GM23338 (cell line): ENCODE measurements around the gene MEGF6. TPM values are rescaled to one million over a fixed set of nuclear protein-coding genes. Genes with fewer than 3 reads are reported as not detected.

Experiments used
- ATAC-seq: fragments of 200-7000 bp; cut with Tn5 transposase; 3 replicates; pipeline ENCODE4 v1.9.1; 2020
- DNase-seq: peaks from one replicate; pipeline ENCODE4 v3.0.0-alpha.2; 2015; ENCODE audit warnings: low spot score
- H2AFZ ChIP-seq: fragments of 200-600 bp; sonication (generic); 2 replicates; pipeline ENCODE4 v1.8.0; 2016; ENCODE audit warnings: antibody characterized with exemption, mild to moderate bottlenecking, moderate library complexity
- H3F3A ChIP-seq: fragments of 200-600 bp; sonication (generic); replicated peaks from 2 replicates; pipeline ENCODE4 v1.8.0; 2017; ENCODE audit warnings: antibody characterized with exemption, mixed run types, low read depth
- H3K27ac ChIP-seq: fragments of 200-600 bp; sonication (generic); 2 replicates; pipeline ENCODE4 v1.6.1; 2016; ENCODE audit warnings: low read depth
- H3K27me3 ChIP-seq: fragments of 200-600 bp; sonication (generic); 2 replicates; pipeline ENCODE4 v1.8.0; 2016; ENCODE audit warnings: mild to moderate bottlenecking, mixed run types, moderate library complexity; ENCODE audit not compliant: insufficient read depth
- H3K36me3 ChIP-seq: fragments of 200-600 bp; sonication (generic); 2 replicates; pipeline ENCODE4 v1.8.0; 2016; ENCODE audit warnings: mild to moderate bottlenecking; ENCODE audit not compliant: insufficient read depth
- H3K4me1 ChIP-seq: fragments of 200-600 bp; sonication (generic); 2 replicates; pipeline ENCODE4 v1.8.0; 2016; ENCODE audit warnings: mild to moderate bottlenecking, moderate library complexity; ENCODE audit not compliant: insufficient read depth
- H3K4me2 ChIP-seq: fragments of 200-600 bp; sonication (generic); 2 replicates; pipeline ENCODE4 v1.7.1; 2017; ENCODE audit warnings: mixed run types
- H3K4me3 ChIP-seq: fragments of 200-600 bp; sonication (generic); 2 replicates; pipeline ENCODE4 v1.6.1; 2016; ENCODE audit warnings: mixed run types
- H3K79me2 ChIP-seq: fragments of 200-600 bp; sonication (generic); replicated peaks from 2 replicates; pipeline ENCODE4 v1.8.0; 2017; ENCODE audit warnings: mild to moderate bottlenecking; ENCODE audit not compliant: insufficient read depth
- H3K9me2 ChIP-seq: fragments of 200-600 bp; sonication (generic); 2 replicates; pipeline ENCODE4 v1.8.0; 2017; ENCODE audit not compliant: insufficient read depth
- H4K20me1 ChIP-seq: fragments of 200-600 bp; sonication (generic); replicated peaks from 2 replicates; pipeline ENCODE4 v1.8.0; 2017; ENCODE audit warnings: mild to moderate bottlenecking; ENCODE audit not compliant: insufficient read depth
- H3K27ac Mint-ChIP-seq: 2 replicates; pipeline ENCODE4 v1.8.0; 2020; ENCODE audit warnings: inconsistent platforms, mild to moderate bottlenecking, moderate library complexity, mixed read lengths
- H3K27me3 Mint-ChIP-seq: 3 replicates; pipeline ENCODE4 v1.8.0; 2022; ENCODE audit warnings: low read depth, mild to moderate bottlenecking, moderate library complexity, mixed read lengths, inconsistent platforms; ENCODE audit not compliant: insufficient read depth, poor library complexity
- H3K36me3 Mint-ChIP-seq: 3 replicates; pipeline ENCODE4 v1.8.0; 2021; ENCODE audit warnings: low read depth, mild to moderate bottlenecking, inconsistent platforms, moderate library complexity, mixed read lengths
- H3K4me1 Mint-ChIP-seq: 3 replicates; pipeline ENCODE4 v1.8.0; 2020; ENCODE audit warnings: mild to moderate bottlenecking, inconsistent platforms, mixed read lengths
- H3K4me3 Mint-ChIP-seq: 3 replicates; pipeline ENCODE4 v1.8.0; 2021; ENCODE audit warnings: moderate library complexity, mild to moderate bottlenecking, inconsistent platforms, mixed read lengths
- H3K9me3 Mint-ChIP-seq: 3 replicates; pipeline ENCODE4 v1.8.0; 2020; ENCODE audit warnings: moderate library complexity, mild to moderate bottlenecking, inconsistent platforms, mixed read lengths
- CREB1 ChIP-seq: fragments of 250-450 bp; sonication (Bioruptor Pico); IDR thresholded peaks from 2 replicates; pipeline ENCODE4 v1.5.0; 2020; ENCODE audit warnings: low read depth, mild to moderate bottlenecking, moderate library complexity
- EZH2 ChIP-seq: fragments of 200-600 bp; sonication (generic); IDR thresholded peaks from one replicate; pipeline ENCODE4 v1.8.0; 2017; ENCODE audit warnings: antibody characterized with exemption, mild to moderate bottlenecking, low read depth; ENCODE audit not compliant: unreplicated experiment
- EZH2phosphoT487 ChIP-seq: fragments of 200-600 bp; sonication (generic); IDR thresholded peaks from one replicate; pipeline ENCODE4 v1.8.1; 2018; ENCODE audit warnings: antibody characterized with exemption; ENCODE audit not compliant: unreplicated experiment
- JUNB ChIP-seq: IDR thresholded peaks from one replicate; pipeline ENCODE4 v1.6.1; 2016; ENCODE audit warnings: antibody characterized with exemption; ENCODE audit not compliant: unreplicated experiment
- NANOG ChIP-seq: IDR thresholded peaks from 2 replicates; pipeline ENCODE4 v1.6.1; 2016; ENCODE audit warnings: antibody characterized with exemption, borderline replicate concordance
- POLR2AphosphoS5 ChIP-seq: IDR thresholded peaks from 2 replicates; pipeline ENCODE4 v1.6.1; 2016; ENCODE audit warnings: antibody characterized with exemption, low read depth
- STAT1 ChIP-seq: IDR thresholded peaks from one replicate; pipeline ENCODE4 v1.6.1; 2016; ENCODE audit warnings: antibody characterized with exemption; ENCODE audit not compliant: unreplicated experiment
- ZNF114 ChIP-seq: fragments of 250-450 bp; sonication (Bioruptor Pico); IDR thresholded peaks from 2 replicates; pipeline ENCODE4 v1.5.0; 2020; ENCODE audit warnings: mild to moderate bottlenecking, moderate library complexity
- ZNF331 ChIP-seq: fragments of 250-450 bp; sonication (Bioruptor Pico); IDR thresholded peaks from 2 replicates; pipeline ENCODE4 v1.5.0; 2020; ENCODE audit warnings: low read depth, mild to moderate bottlenecking, moderate library complexity
- polyA plus RNA-seq: library from polyadenylated mRNA; unstranded; fragments of >200 nt; fragmentation: Nextera tagmentation; extraction: Ambion mirVana; gene quantifications from 2 replicates; pipeline ENCODE4 v1.2.1, GENCODE V29; 2016
- total RNA-seq: library from RNA; depleted of rRNA; stranded (reverse); fragments of >200 nt; shearing (Covaris generic); gene quantifications from 2 replicates; pipeline ENCODE4 v1.2.3, GENCODE V29; 2014
- TF ChIP-seq, protein P1 (sequence below): fragments of 250-450 bp; sonication (Bioruptor Pico); IDR thresholded peaks from 2 replicates; pipeline ENCODE4 v1.5.0; 2020; ENCODE audit warnings: mild to moderate bottlenecking, moderate library complexity
- TF ChIP-seq, protein P2 (sequence below): IDR thresholded peaks from 2 replicates; pipeline ENCODE4 v1.6.1; 2016; ENCODE audit warnings: antibody characterized with exemption
- TF ChIP-seq, protein P3 (sequence below): IDR thresholded peaks from one replicate; pipeline ENCODE4 v1.6.1; 2018; ENCODE audit warnings: antibody characterized with exemption; ENCODE audit not compliant: unreplicated experiment
- TF ChIP-seq, protein P4 (sequence below), 2 experiments: fragments of 200-600 bp in 1 of 2; sonication (generic) in 1 of 2; conservative IDR thresholded peaks; 2 replicates each; pipeline versions ENCODE4 v1.5.1 to v1.6.1; 2016 to 2017; ENCODE audit warnings: antibody characterized with exemption in 2 of 2, low read depth in 2 of 2, mild to moderate bottlenecking in 2 of 2, moderate library complexity in 1 of 2

The MEGF6 gene
- total and polyA plus RNA-seq, 2 experiments from 2014 or later: 4.0 to 21.4 TPM

DNA sequence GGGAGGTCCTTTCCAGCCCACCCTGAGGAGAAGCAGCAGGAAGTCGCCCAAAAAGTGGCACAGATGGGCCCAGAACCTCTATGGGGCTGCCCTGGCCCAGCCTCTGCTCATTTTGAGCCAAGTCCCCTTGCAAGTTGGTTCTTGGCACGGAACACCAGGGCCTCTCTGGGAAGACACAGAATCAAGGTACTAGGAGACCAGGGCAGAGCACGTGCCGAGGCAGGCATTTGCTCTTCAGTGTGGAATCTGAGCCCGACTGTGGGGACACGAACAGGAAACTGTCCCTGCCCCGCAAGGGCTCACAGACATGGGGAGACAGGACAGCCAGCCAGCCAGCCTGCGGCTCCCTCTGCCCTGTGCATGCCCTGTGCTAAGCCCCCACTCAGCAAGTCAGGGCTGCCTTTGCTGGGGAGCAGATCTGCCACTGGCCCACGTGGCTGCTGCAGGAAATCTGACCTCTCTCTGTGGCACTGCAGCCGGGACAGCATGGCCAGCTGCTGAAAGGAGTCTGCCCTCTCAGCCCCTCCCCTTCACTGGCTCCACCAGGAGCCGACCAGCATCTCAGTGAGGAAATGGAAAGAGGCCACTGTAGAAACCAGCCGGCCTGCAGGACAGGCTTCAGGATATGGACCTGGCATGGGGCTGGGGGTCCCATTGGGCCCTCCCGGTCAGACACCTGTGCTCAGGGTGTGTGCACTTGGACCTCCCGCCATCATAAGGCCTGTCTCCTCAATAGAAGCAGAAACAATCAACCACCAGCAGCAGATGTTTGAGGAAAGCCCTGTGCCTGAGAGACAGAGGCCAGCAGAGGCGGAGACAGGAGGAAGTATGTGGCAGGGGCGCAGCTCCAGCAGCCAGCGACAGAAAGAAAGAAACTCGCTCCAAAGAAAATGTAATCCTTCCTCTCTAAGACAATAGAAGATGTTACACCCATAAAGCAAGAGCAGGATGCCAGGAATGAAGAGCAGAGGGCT lies 153.1 kb downstream of the MEGF6 start:
- H3K36me3 Mint-ChIP-seq: peaks cover 6% of the 10 kb centered on the region; the same call in 1 of the 3 replicates
- no peak overlapping the region for H3K4me3 Mint-ChIP-seq

More for the DNA sequence above, 153.1 kb downstream of the MEGF6 start:
- Histone ChIP-seq H3K27ac (no peak overlapping the region), H3K4me3 (no peak overlapping the region), H4K20me1 (no peaks in the 10 kb centered on the region), H2AFZ (no peak overlapping the region), H3K27me3 (no peaks in the 10 kb centered on the region), H3K9me2 (no peaks in the 10 kb centered on the region), H3K79me2 (peaks cover 19% of the 10 kb centered on the region; the same call in 1 of the 2 replicates), H3K4me2 (no peak overlapping the region), H3K4me1 (peaks cover 18% of the 10 kb centered on the region; the same call in 1 of the 2 replicates), H3K36me3 (no peaks in the 10 kb centered on the region), H3F3A (peaks cover 17% of the 10 kb centered on the region)
- peaks cover 24% of the 10 kb centered on the region for H3K4me1 Mint-ChIP-seq
- H3K27me3 Mint-ChIP-seq: peaks cover 11% of the 10 kb centered on the region
- no peaks in the 10 kb centered on the region; the same call in 2 of the 3 replicates for H3K9me3 Mint-ChIP-seq
- TF ChIP-seq ZNF114 (CRISPR knock-in tag) (no peak), STAT1 (no peak), CREB1 (no peak), EZH2 (no peak), EZH2phosphoT487 (no peak), JUNB (no peak), NANOG (no peak), POLR2AphosphoS5 (no peak), ZNF331 (no peak)
- TF ChIP-seq, protein P1, sequence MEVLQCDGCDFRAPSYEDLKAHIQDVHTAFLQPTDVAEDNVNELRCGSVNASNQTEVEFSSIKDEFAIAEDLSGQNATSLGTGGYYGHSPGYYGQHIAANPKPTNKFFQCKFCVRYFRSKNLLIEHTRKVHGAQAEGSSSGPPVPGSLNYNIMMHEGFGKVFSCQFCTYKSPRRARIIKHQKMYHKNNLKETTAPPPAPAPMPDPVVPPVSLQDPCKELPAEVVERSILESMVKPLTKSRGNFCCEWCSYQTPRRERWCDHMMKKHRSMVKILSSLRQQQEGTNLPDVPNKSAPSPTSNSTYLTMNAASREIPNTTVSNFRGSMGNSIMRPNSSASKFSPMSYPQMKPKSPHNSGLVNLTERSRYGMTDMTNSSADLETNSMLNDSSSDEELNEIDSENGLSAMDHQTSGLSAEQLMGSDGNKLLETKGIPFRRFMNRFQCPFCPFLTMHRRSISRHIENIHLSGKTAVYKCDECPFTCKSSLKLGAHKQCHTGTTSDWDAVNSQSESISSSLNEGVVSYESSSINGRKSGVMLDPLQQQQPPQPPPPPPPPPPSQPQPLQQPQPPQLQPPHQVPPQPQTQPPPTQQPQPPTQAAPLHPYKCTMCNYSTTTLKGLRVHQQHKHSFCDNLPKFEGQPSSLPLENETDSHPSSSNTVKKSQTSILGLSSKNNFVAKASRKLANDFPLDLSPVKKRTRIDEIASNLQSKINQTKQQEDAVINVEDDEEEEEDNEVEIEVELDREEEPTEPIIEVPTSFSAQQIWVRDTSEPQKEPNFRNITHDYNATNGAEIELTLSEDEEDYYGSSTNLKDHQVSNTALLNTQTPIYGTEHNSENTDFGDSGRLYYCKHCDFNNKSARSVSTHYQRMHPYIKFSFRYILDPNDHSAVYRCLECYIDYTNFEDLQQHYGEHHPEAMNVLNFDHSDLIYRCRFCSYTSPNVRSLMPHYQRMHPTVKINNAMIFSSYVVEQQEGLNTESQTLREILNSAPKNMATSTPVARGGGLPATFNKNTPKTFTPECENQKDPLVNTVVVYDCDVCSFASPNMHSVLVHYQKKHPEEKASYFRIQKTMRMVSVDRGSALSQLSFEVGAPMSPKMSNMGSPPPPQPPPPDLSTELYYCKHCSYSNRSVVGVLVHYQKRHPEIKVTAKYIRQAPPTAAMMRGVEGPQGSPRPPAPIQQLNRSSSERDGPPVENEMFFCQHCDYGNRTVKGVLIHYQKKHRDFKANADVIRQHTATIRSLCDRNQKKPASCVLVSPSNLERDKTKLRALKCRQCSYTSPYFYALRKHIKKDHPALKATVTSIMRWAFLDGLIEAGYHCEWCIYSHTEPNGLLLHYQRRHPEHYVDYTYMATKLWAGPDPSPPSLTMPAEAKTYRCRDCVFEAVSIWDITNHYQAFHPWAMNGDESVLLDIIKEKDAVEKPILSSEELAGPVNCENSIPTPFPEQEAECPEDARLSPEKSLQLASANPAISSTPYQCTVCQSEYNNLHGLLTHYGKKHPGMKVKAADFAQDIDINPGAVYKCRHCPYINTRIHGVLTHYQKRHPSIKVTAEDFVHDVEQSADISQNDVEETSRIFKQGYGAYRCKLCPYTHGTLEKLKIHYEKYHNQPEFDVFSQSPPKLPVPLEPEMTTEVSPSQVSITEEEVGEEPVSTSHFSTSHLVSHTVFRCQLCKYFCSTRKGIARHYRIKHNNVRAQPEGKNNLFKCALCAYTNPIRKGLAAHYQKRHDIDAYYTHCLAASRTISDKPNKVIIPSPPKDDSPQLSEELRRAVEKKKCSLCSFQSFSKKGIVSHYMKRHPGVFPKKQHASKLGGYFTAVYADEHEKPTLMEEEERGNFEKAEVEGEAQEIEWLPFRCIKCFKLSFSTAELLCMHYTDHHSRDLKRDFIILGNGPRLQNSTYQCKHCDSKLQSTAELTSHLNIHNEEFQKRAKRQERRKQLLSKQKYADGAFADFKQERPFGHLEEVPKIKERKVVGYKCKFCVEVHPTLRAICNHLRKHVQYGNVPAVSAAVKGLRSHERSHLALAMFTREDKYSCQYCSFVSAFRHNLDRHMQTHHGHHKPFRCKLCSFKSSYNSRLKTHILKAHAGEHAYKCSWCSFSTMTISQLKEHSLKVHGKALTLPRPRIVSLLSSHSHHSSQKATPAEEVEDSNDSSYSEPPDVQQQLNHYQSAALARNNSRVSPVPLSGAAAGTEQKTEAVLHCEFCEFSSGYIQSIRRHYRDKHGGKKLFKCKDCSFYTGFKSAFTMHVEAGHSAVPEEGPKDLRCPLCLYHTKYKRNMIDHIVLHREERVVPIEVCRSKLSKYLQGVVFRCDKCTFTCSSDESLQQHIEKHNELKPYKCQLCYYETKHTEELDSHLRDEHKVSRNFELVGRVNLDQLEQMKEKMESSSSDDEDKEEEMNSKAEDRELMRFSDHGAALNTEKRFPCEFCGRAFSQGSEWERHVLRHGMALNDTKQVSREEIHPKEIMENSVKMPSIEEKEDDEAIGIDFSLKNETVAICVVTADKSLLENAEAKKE (CRISPR knock-in tag): no peak
- TF ChIP-seq, protein P2, sequence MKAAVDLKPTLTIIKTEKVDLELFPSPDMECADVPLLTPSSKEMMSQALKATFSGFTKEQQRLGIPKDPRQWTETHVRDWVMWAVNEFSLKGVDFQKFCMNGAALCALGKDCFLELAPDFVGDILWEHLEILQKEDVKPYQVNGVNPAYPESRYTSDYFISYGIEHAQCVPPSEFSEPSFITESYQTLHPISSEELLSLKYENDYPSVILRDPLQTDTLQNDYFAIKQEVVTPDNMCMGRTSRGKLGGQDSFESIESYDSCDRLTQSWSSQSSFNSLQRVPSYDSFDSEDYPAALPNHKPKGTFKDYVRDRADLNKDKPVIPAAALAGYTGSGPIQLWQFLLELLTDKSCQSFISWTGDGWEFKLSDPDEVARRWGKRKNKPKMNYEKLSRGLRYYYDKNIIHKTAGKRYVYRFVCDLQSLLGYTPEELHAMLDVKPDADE: no peak
- TF ChIP-seq, protein P3, sequence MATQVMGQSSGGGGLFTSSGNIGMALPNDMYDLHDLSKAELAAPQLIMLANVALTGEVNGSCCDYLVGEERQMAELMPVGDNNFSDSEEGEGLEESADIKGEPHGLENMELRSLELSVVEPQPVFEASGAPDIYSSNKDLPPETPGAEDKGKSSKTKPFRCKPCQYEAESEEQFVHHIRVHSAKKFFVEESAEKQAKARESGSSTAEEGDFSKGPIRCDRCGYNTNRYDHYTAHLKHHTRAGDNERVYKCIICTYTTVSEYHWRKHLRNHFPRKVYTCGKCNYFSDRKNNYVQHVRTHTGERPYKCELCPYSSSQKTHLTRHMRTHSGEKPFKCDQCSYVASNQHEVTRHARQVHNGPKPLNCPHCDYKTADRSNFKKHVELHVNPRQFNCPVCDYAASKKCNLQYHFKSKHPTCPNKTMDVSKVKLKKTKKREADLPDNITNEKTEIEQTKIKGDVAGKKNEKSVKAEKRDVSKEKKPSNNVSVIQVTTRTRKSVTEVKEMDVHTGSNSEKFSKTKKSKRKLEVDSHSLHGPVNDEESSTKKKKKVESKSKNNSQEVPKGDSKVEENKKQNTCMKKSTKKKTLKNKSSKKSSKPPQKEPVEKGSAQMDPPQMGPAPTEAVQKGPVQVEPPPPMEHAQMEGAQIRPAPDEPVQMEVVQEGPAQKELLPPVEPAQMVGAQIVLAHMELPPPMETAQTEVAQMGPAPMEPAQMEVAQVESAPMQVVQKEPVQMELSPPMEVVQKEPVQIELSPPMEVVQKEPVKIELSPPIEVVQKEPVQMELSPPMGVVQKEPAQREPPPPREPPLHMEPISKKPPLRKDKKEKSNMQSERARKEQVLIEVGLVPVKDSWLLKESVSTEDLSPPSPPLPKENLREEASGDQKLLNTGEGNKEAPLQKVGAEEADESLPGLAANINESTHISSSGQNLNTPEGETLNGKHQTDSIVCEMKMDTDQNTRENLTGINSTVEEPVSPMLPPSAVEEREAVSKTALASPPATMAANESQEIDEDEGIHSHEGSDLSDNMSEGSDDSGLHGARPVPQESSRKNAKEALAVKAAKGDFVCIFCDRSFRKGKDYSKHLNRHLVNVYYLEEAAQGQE: no peak
- TF ChIP-seq, protein P4, sequence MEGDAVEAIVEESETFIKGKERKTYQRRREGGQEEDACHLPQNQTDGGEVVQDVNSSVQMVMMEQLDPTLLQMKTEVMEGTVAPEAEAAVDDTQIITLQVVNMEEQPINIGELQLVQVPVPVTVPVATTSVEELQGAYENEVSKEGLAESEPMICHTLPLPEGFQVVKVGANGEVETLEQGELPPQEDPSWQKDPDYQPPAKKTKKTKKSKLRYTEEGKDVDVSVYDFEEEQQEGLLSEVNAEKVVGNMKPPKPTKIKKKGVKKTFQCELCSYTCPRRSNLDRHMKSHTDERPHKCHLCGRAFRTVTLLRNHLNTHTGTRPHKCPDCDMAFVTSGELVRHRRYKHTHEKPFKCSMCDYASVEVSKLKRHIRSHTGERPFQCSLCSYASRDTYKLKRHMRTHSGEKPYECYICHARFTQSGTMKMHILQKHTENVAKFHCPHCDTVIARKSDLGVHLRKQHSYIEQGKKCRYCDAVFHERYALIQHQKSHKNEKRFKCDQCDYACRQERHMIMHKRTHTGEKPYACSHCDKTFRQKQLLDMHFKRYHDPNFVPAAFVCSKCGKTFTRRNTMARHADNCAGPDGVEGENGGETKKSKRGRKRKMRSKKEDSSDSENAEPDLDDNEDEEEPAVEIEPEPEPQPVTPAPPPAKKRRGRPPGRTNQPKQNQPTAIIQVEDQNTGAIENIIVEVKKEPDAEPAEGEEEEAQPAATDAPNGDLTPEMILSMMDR (conservative IDR thresholded peaks at IDR 0.05; ENCODE audit: low read depth in 2 of 2): no peak
- no peak overlapping the region for H3K27ac Mint-ChIP-seq
- DNase-seq (no peak), ATAC-seq (no peak)
